Activated naive CD8-positive, alpha-beta T cell (primary cell): ENCODE data around the gene F12.

ENCODE experiments used
- H3K27ac Mint-ChIP-seq: one replicate; pipeline ENCODE4 v1.8.0; 2021; ENCODE audit warnings: mixed read lengths
- H3K27me3 Mint-ChIP-seq: one replicate; pipeline ENCODE4 v1.8.0; 2021; ENCODE audit warnings: mixed read lengths
- H3K36me3 Mint-ChIP-seq: one replicate; pipeline ENCODE4 v1.8.0; 2021; ENCODE audit warnings: mixed read lengths
- H3K4me1 Mint-ChIP-seq: one replicate; pipeline ENCODE4 v1.8.0; 2021; ENCODE audit warnings: low read depth, mixed read lengths
- H3K4me3 Mint-ChIP-seq: one replicate; pipeline ENCODE4 v1.8.0; 2021; ENCODE audit warnings: mild to moderate bottlenecking, mixed read lengths
- H3K9me3 Mint-ChIP-seq: one replicate; pipeline ENCODE4 v1.8.0; 2021; ENCODE audit warnings: low read depth, mixed read lengths

The F12 gene

DNA sequence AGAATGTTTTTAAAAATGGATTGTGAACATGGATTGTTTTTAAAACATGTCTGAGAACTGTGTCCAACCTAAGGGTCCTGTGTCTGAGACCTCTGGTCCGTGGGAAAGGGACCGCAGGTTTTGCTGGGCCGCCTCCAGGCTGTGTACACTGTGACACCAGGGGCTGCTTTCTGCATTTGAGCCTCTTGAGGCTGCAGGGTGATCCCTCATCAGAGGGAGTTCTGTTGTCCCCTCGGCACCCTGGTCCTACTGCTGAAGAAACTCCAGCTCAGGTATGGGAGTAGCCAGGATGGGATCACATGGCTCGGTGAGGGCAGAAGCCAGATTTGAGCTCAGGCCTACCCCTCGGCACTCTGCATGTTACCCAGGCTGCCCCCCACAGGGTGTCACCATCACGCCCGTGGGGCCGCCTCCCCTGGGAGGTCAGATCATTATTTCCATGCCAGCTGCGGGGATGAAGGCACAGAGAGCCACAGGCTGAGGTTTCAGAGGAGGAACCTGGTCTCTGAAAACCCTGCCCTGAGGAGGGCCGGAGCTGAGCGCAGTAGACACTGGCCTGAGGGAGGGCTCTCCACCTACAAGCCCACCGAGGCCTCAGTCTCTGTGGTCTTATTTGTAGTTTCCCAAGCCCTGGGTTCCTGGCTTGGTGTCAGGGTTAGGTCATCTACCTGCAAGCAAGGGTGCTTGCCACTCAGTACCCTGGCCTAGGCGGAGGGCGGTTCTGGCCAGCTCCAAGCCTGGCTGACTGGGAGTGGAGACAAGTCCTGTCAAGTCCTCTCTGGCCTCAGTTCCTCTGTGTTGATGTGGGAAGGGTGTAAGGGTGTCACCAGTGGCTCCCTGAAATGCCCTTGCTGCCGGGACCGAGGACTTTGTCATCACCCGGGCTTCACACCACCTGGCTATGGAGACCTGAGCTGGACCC lies 40.0 kb upstream of the F12 start:
- Mint-ChIP-seq H3K27ac (no peak overlapping the region), H3K4me1 (peaks cover 46% of the 10 kb centered on the region), H3K27me3 (no peaks in the 10 kb centered on the region), H3K4me3 (no peak overlapping the region), H3K36me3 (no peaks in the 10 kb centered on the region), H3K9me3 (no peaks in the 10 kb centered on the region)

DNA sequence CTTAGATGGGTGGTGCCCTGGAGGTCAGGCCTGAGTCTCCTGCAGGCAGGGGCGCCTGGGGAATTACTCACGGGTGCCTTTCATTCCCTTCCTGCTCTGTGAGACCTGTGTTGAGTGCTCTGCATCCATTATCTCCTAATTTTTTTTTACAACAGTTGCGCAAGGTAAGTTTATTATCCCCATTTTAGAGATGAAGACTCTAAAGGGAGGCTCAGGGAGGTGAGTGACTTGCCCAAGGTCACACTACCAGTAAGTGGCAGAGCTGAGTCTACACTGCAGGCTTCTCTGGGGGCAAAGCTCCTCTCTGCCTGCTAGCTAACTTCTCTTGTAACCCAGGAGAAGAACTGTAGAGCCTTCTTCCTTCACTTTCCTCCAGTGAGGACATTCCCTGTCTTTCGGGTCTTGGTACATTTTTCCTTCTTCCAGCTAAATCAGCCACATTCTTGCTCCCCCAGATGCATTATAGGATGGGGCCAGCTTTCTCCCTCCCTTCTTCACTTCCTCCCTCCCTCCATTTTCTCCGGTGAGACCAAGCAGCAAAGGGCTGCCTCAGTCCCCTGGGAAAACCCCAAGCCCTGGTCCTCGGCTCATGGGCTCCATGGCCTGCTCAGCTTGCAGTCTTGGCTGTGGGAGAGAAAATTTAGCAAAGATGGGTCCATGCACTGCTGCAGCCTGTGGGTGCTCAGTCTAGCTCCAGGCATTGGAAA lies 39.0 kb upstream of the F12 start:
- Mint-ChIP-seq H3K36me3 (no peaks in the 10 kb centered on the region), H3K27ac (peak overlapping the region; percentile 73), H3K4me1 (peaks cover 48% of the 10 kb centered on the region), H3K27me3 (no peaks in the 10 kb centered on the region), H3K9me3 (no peaks in the 10 kb centered on the region), H3K4me3 (peak overlapping the region; percentile 85)

DNA sequence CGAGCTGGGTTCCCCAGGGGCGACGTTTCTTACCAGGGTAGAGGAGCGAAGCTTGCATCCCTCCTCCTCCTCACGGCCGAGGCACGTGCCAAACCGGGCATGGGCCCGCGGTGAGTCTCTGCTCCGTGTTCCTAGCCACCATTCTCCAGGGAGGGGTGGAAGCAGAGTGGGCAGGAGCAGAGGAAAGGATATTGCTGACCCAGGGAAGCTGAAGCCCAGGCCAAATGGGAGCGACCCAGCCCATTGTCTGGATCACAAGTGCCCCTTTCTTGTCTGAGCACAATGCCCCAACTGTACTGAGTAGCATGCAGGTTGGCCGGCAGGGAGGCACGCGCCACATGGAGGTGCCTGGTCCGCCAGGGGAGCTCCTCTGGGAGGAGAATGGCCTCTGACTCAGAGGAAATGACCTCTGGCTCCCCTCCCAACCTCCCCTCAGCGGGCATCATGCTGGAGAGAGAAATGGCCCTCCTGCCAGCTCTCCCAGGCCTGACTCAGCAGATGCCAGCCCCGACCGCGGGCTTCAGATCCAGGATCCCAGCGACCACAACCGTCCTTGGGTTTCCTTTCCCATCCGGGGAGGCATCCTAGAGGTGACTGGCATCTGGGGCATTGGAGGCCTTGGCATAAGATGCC lies 38.4 kb upstream of the F12 start:
- Mint-ChIP-seq H3K36me3 (no peaks in the 10 kb centered on the region), H3K9me3 (no peaks in the 10 kb centered on the region), H3K4me3 (peak overlapping the region; percentile 85), H3K27me3 (no peaks in the 10 kb centered on the region), H3K27ac (peak overlapping the region; percentile 61), H3K4me1 (peaks cover 44% of the 10 kb centered on the region)

DNA sequence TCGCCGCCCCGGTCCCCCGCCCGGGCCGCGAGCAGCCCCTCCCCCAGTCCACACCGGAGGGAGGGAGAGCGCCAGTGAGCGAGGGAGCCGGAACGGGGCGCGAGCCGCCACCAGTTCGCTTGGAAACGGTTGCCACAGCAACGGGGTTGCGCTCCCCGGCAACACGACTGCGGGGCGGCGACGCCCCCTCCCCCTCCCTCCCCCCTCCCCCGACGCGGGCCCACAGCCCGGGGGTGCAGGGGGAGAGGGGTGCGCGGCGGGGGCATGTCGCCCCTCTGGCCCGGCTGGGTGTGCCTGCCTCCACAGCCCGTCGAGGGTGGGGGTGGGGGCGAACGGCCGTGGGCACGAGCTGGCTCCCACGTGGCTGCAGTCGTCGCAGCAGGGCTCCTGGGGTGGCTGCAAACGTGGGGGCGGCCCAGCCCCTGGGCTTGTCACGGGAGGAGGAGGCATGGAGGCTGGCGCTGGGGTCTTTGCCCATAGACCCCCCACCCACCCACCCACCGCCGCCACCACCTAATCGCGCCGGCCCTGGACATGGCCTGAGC lies 37.8 kb upstream of the F12 start:
- no peaks in the 10 kb centered on the region for H3K36me3 Mint-ChIP-seq
- H3K27me3 Mint-ChIP-seq: no peaks in the 10 kb centered on the region
- no peak overlapping the region for H3K27ac Mint-ChIP-seq
- no peak overlapping the region for H3K4me3 Mint-ChIP-seq
- H3K4me1 Mint-ChIP-seq: peaks cover 43% of the 10 kb centered on the region
- H3K9me3 Mint-ChIP-seq: no peaks in the 10 kb centered on the region

DNA sequence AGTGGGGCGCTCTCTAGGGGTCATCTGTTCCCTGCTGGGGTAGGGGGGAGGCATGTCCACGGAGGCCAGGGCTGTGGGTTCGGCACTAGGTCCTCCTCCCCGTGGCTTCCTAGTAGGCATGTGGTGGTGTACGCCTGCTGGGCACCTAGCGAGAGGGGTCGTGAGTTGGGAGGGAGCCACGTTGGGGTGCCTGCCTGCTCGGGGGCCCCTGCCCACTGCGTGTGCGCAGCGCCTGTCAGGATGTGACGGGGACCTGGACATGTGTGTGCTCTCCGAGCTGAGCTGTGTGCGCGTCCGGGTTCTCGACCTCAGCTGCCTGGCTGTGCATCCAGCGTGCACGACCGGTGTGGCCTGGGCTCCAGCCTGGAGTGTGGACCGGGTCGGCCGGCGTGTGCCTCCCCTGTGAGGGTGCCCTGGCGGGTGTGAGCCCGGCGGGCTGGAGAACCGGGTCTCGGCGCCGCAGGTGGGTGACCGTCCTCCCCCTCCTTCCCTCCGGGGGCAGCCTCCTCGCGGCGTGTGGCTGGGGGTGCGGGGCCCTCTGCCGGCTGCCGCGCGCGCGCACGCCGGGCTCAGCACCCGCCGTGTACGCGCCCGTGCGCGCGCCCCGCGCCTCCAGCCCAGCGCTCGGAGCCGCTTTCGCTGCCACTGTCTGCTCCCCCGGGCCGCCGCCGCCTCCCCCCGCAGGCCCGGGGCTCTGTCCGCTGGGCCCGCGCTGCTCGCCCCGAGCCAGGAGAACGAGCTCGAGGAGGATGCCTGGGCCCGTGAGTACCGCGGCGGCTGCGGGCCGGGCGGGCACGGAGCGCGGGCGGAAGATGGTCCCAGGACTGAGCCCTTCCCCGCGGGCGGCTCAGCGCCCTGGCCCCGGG lies 37.1 kb upstream of the F12 start, which contains the start of gene PRR7:
Gene PRR7 (plus strand): TSS at position 615 of the 866 bp plus-strand sequence. CDS start 8,254 bp downstream, outside the sequence.
- H3K36me3 Mint-ChIP-seq: no peaks in the 10 kb centered on the region
- H3K4me1 Mint-ChIP-seq: peaks cover 41% of the 10 kb centered on the region
- H3K27ac Mint-ChIP-seq: peak within 1 kb of the TSS; percentile 93

DNA sequence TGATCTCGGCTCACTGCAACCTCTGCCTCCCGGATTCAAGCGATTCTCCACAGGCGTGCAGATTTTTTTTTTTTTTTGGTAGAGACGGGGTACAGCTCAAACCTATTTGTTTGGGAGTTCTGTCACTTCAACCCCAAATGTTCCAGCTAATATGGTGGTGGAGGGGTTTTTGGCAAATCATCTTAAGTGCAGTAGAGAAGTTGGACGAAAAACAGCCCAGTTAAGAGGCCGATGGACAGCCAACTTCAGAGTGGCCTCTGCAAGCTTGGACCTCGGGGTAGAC lies 36.5 kb upstream of the F12 start:
- H3K9me3 Mint-ChIP-seq: no peaks in the 10 kb centered on the region
- H3K36me3 Mint-ChIP-seq: no peaks in the 10 kb centered on the region
- H3K27ac Mint-ChIP-seq: peak overlapping the region; percentile 93
- peak overlapping the region; percentile 87 for H3K4me3 Mint-ChIP-seq
- H3K27me3 Mint-ChIP-seq: no peaks in the 10 kb centered on the region
- peaks cover 43% of the 10 kb centered on the region for H3K4me1 Mint-ChIP-seq

More for the DNA sequence above, 37.1 kb upstream of the F12 start, which contains the start of gene PRR7:
- peak within 1 kb of the TSS; percentile 87 for H3K4me3 Mint-ChIP-seq
- H3K9me3 Mint-ChIP-seq: no peaks in the 10 kb centered on the region
- H3K27me3 Mint-ChIP-seq: no peaks in the 10 kb centered on the region

DNA sequence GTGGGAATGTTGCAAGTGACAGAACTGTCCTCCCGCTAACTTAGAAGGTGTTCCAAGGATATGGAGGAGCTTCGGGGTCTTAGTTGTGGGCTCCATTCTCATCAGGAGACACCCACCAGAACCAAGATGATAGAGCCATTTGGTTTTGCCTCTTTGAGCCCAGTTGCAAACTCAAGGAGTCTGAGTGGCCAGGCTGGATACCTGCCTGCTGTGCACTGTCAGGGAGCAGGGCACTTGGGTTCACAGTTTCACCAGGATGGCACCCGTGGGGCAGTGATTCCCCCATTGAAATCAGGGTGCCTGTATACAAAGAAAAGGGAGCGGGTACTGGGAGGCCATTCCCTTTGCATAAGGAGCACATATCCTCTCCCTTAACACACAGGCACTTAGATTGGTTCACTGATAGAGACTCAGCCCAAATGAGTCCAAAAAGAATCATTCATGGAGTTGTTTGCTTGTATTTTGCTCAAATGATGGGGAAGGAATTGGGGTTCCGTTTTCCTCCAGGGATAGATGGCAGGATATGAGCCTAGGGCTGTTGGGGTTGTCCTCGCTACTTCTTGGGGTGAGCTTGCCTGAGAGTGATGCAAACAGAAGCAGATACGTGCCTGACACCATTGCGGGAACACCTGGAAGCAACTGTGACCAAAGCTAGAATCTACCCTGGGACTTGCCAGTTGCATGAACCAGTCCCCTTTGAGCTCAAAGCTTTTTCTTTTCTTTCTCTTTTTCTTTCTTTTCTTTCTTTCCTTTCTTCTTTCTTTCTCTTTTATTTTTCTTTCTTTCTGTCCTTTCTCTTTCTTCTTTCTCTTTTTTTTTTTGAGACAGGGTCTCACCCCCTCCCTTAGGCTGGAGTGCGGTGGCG lies 35.9 kb upstream of the F12 start:
- H3K27ac Mint-ChIP-seq: peak overlapping the region; percentile 93
- peak overlapping the region; percentile 87 for H3K4me3 Mint-ChIP-seq
- H3K27me3 Mint-ChIP-seq: no peaks in the 10 kb centered on the region
- H3K36me3 Mint-ChIP-seq: no peaks in the 10 kb centered on the region
- no peaks in the 10 kb centered on the region for H3K9me3 Mint-ChIP-seq
- peaks cover 44% of the 10 kb centered on the region for H3K4me1 Mint-ChIP-seq

DNA sequence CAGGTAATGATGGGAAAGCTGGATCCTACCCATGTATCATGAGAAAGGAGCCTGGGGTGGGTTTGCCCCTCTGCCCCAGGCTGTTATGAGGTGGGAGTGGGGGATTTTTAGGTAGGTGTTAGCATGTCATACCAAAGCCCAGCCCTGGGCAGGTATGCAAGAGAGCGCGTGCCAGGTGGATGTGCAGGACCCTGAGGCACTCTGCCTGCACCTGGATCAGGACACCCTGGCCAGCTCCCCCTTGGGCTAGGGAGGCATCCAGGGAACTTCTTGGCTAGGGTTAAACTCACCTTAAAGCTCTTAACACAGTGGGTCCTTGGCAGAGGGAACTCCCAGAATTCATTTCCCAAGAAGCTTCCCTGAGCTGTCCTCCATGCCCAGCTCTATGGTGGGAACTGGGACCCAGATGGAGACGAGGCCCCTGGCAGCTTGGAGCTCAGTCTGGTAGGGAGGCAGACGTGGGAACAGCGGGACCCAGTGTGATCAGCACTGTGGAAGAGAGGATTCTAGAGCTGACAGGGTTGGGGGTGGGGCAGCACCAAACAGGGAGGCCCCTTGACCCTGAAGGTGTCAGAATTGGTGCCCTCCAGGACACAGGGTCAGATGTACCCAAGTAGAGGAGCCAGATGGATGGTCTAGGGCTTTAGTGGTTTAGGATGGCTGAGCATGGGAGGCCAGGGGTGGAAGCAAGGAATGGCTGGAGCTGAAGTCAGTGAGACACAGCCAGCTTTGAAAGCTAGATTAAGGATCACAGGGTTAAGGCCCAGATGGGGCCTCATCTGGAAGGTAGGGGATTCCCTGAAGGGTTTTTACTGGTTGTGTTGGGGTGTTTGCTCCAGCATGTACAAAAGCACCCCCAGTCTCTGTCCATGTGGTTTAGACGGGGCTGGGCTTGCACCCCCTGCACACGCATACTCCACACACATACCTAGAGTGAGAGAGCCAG lies 35.0 kb upstream of the F12 start:
- Mint-ChIP-seq H3K36me3 (peaks cover 4% of the 10 kb centered on the region), H3K9me3 (no peaks in the 10 kb centered on the region), H3K27ac (peak overlapping the region; percentile 93), H3K27me3 (no peaks in the 10 kb centered on the region), H3K4me1 (peaks cover 53% of the 10 kb centered on the region), H3K4me3 (peak overlapping the region; percentile 87)

DNA sequence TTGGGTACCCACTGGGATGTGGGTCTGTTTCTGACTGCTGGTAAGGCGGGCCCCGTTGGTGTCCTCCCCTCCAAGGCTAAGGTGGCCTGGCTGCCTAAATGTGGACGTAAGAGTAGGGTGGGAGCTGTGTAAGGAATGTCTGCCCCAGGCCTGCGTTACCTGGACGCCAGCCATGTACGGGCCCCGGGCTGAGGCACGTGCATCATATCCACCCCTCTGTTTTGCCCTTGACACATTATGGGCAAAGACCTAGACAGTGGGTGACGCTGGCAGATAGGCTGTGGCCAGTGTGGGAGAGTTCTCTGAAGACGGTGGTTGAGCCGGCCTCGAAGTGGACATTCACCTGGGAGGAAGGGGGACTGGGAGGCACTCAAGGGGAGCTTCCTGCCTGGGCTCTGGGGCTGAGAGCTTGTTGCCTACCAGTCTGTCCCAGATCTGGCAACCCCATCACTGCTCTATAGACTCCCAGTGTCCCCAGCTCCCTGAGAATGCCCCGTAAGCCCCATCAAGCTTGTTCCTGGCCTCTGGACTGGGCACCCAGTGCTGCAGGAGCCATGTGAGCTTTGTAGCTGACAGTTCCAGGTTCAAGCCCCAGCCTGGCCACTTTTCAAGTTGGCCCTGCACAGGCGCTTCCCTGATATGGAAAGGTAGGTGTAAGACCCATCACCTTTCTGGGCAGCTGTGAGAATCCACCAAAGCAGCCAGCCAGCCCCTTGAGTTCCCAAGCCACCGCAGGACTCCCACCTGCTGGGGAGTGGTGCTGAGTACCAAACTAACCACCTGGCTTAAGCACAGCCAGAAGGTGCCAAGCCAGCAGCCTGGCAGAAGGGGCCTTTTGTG lies 34.0 kb upstream of the F12 start:
- Mint-ChIP-seq H3K4me1 (peaks cover 56% of the 10 kb centered on the region), H3K36me3 (peaks cover 6% of the 10 kb centered on the region), H3K4me3 (no peak overlapping the region), H3K27me3 (no peaks in the 10 kb centered on the region), H3K27ac (peak overlapping the region; percentile 28), H3K9me3 (no peaks in the 10 kb centered on the region)

DNA sequence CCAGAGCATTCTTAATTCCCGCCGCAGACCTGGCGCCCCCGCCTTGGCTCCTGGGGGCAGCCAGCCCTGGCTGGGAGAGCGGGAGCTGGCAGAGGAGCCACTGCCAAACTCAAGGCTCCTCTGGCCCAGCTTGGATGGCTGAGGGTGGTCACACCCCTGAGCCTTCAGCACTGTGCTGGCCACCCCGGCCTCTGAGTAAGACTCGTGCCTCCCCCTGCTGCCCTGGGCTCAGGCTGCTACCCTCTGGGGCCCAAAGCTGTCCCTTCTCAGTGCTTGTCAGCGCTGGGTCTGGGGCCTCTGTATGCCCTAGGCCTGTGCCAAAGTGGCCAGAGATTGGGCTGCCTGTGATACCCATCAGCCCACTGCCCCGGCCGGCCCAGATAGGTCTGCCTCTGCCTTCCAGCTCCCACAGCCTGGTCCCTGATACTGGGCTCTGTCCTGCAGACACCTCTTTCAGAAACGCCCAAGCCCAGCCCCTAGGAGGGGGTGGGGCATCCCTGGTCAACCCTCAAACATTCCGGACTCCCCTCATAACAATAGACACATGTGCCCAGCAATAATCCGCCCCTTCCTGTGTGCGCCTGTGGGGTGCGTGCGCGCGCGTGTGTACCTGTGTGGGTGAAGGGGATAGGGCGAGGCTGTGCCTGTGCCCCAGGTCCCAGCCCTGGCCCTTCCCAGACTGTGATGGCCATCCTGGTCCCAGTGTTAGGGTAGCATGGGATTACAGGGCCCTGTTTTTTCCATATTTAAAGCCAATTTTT lies 32.9 kb upstream of the F12 start:
- Mint-ChIP-seq H3K27ac (peak overlapping the region; percentile 66), H3K27me3 (no peaks in the 10 kb centered on the region), H3K4me1 (peaks cover 57% of the 10 kb centered on the region), H3K9me3 (no peaks in the 10 kb centered on the region), H3K4me3 (no peak overlapping the region), H3K36me3 (peaks cover 11% of the 10 kb centered on the region)

DNA sequence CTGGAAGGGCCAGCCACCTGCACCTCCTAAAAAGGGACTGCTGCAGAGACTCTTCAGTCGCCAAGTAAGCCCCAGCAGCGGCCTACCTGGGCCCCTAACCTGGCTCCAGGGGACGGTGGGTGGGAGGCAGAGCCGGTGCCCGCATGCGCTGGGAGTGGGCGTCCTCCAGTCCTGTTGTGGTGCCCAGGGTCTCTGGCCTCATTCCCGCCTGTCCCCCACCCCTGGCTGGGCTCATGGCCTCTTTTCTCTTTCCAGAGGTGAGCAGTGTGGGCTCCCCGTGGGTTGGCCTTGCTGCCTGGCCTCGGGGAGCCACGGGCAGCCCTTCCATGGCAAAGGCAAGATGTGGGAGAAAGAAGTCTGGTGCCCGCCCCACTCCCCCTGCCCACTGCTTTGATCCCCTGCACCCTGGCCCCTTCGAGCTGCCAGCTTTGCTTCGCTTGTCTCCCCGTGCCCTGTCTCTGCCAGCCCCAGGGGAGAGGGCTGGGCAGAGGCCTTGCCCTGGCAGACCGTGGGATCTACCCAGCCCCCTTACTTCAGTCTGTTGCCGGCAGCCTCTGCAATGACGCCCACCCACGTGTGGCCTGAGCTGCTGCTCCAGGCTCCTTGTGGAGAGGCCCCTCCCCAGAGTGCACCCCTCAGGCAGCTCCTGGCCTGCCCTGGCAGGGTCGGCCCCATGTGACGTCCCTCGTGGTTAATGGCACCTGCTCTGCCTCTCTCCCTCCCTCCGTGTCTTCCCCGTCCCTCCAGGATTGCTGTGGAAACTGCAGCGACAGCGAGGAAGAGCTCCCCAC lies 31.8 kb upstream of the F12 start:
- Mint-ChIP-seq H3K27me3 (no peaks in the 10 kb centered on the region), H3K9me3 (no peaks in the 10 kb centered on the region), H3K36me3 (peaks cover 14% of the 10 kb centered on the region), H3K27ac (peak overlapping the region; percentile 10), H3K4me1 (peaks cover 62% of the 10 kb centered on the region), H3K4me3 (no peak overlapping the region)
